ENCODE results near the gene UQCRC1.

UQCRC1 gene

GRCh38 chr3:48598323-48599076 lies 10.9 kb downstream of the UQCRC1 start:
- DNase-seq = peak in 1 of 2 experiments; percentile 31

- DNase-seq = no peak
Observed at GRCh38 chr3:48597408-48597800, 12.0 kb downstream of the UQCRC1 start.

GRCh38 chr3:48596676-48597407 lies 12.6 kb downstream of the UQCRC1 start:
- DNase-seq = no peak

- DNase-seq = no peak
Observed at GRCh38 chr3:48596157-48596556, 13.3 kb downstream of the UQCRC1 start.

- peak; percentile 62 to 65 for DNase-seq
Observed at GRCh38 chr3:48595526-48596121, 13.8 kb downstream of the UQCRC1 start.

- DNase-seq = no peak
Observed at GRCh38 chr3:48595075-48595525, 14.3 kb downstream of the UQCRC1 start, which contains the start of gene COL7A1. COL7A1 (minus strand) TSS chr3:48595329; CDS start chr3:48595159, 170 bp downstream.

GRCh38 chr3:48594417-48595049 lies 14.9 kb downstream of the UQCRC1 start:
- no peak for DNase-seq

GRCh38 chr3:48593337-48593736 lies 16.1 kb downstream of the UQCRC1 start:
- no peak for DNase-seq

GRCh38 chr3:48592519-48593087 lies 16.8 kb downstream of the UQCRC1 start:
- DNase-seq = no peak

GRCh38 chr3:48591886-48592518 lies 17.4 kb downstream of the UQCRC1 start:
- DNase-seq = no peak

GRCh38 chr3:48591436-48591835 lies 18.0 kb downstream of the UQCRC1 start:
- DNase-seq = no peak

GRCh38 chr3:48588230-48588629 lies 21.2 kb downstream of the UQCRC1 start:
- DNase-seq = no peak

GRCh38 chr3:48587686-48588085 lies 21.8 kb downstream of the UQCRC1 start:
- no peak for DNase-seq

GRCh38 chr3:48585411-48585810 lies 24.0 kb downstream of the UQCRC1 start:
- DNase-seq = no peak

- DNase-seq = no peak
Observed at GRCh38 chr3:48584836-48585235, 24.6 kb downstream of the UQCRC1 start.

GRCh38 chr3:48581621-48582481 lies 27.6 kb downstream of the UQCRC1 start:
- no peak for DNase-seq

GRCh38 chr3:48576647-48577046 lies 32.8 kb downstream of the UQCRC1 start:
- DNase-seq = no peak

- no peak for DNase-seq
Observed at GRCh38 chr3:48575366-48575765, 34.1 kb downstream of the UQCRC1 start.

GRCh38 chr3:48573973-48574585 lies 35.4 kb downstream of the UQCRC1 start:
- no peak for DNase-seq

- DNase-seq = no peak
Observed at GRCh38 chr3:48572517-48572916, 36.9 kb downstream of the UQCRC1 start.

- DNase-seq = no peak
Observed at GRCh38 chr3:48571938-48572337, 37.5 kb downstream of the UQCRC1 start.

All from SW 1271 (cell line).